Neuronal stem cell (in vitro differentiated cells): ENCODE results near the gene SGPP2.

Experiments
- DNase-seq: peaks from one replicate; pipeline ENCODE4 v3.0.0-alpha.2; 2013; ENCODE audit warnings: low spot score
- H2AFZ ChIP-seq: one replicate; pipeline ENCODE4 v1.6.1; 2013; ENCODE audit warnings: mild to moderate bottlenecking, low read length, inconsistent platforms
- H2AK5ac ChIP-seq: 2 replicates; pipeline ENCODE4 v1.6.1; 2013; ENCODE audit warnings: low read depth, mild to moderate bottlenecking, inconsistent platforms, low read length, moderate library complexity, mixed read lengths
- H2BK120ac ChIP-seq: 2 replicates; pipeline ENCODE4 v1.6.1; 2013; ENCODE audit warnings: low read depth, mild to moderate bottlenecking, inconsistent platforms, low read length, moderate library complexity, mixed read lengths
- H2BK12ac ChIP-seq: one replicate; pipeline ENCODE4 v1.6.1; 2013; ENCODE audit warnings: low read length, inconsistent platforms
- H2BK15ac ChIP-seq: 2 replicates; pipeline ENCODE4 v1.6.1; 2013; ENCODE audit warnings: mild to moderate bottlenecking, low read length, inconsistent platforms, mixed read lengths
- H2BK5ac ChIP-seq: one replicate; pipeline ENCODE4 v1.6.1; 2013; ENCODE audit warnings: inconsistent platforms, mild to moderate bottlenecking, low read length, moderate library complexity
- H3K14ac ChIP-seq: one replicate; pipeline ENCODE4 v1.6.1; 2013; ENCODE audit warnings: low read length, inconsistent platforms
- H3K18ac ChIP-seq: 2 replicates; pipeline ENCODE4 v1.6.1; 2013; ENCODE audit warnings: low read length, inconsistent platforms
- H3K23ac ChIP-seq: 2 replicates; pipeline ENCODE4 v1.6.1; 2013; ENCODE audit warnings: low read depth, mild to moderate bottlenecking, mixed read lengths, low read length, inconsistent platforms; ENCODE audit not compliant: poor library complexity
- H3K27ac ChIP-seq: replicated peaks from 3 replicates; pipeline ENCODE4 v1.5.1; 2013; ENCODE audit warnings: low read length, inconsistent platforms
- H3K27me3 ChIP-seq, 3 experiments: 2 replicates each; pipeline ENCODE4 v1.6.1; 2013; ENCODE audit warnings: low read length in 3 of 3, mild to moderate bottlenecking in 2 of 3, inconsistent platforms in 1 of 3, low read depth in 1 of 3, mixed read lengths in 1 of 3, moderate library complexity in 1 of 3; ENCODE audit not compliant: control insufficient read depth in 3 of 3, insufficient read depth in 3 of 3
- H3K36me3 ChIP-seq, 2 donors: replicated peaks in 1 of 2; 2 replicates each; pipeline ENCODE4 v1.6.1; 2013; ENCODE audit warnings: low read length in 2 of 2; ENCODE audit not compliant: control insufficient read depth in 2 of 2, insufficient read depth in 2 of 2
- H3K4ac ChIP-seq: 2 replicates; pipeline ENCODE4 v1.6.1; 2013; ENCODE audit warnings: inconsistent platforms, mild to moderate bottlenecking, low read length, moderate library complexity
- H3K4me1 ChIP-seq, 2 donors: 1 replicate in 1 of 2; 2 replicates in 1 of 2; pipeline ENCODE4 v1.6.1; 2013; ENCODE audit warnings: low read length in 2 of 2, low read depth in 1 of 2; ENCODE audit not compliant: control insufficient read depth in 2 of 2, insufficient read depth in 1 of 2
- H3K4me2 ChIP-seq: one replicate; pipeline ENCODE4 v1.6.1; 2013; ENCODE audit warnings: mild to moderate bottlenecking, low read length, inconsistent platforms; ENCODE audit not compliant: insufficient read depth, poor library complexity, severe bottlenecking
- H3K4me3 ChIP-seq, 2 donors: 2 replicates each; pipeline ENCODE4 v1.5.1; 2013; ENCODE audit warnings: low read length in 2 of 2, mild to moderate bottlenecking in 2 of 2, inconsistent platforms in 1 of 2, moderate library complexity in 1 of 2
- H3K79me1 ChIP-seq: one replicate; pipeline ENCODE4 v1.6.1; 2013; ENCODE audit warnings: low read depth, mild to moderate bottlenecking, inconsistent platforms, low read length, moderate library complexity
- H3K9ac ChIP-seq: one replicate; pipeline ENCODE4 v1.6.1; 2013; ENCODE audit warnings: mild to moderate bottlenecking, low read depth, low read length, inconsistent platforms; ENCODE audit not compliant: poor library complexity
- H3K9me3 ChIP-seq, 2 donors: replicated peaks in 1 of 2; 2 replicates each; pipeline versions ENCODE3 to v1.6.1; 2013; ENCODE audit warnings: low read length in 2 of 2, mild to moderate bottlenecking in 2 of 2, inconsistent platforms in 1 of 2, low read depth in 1 of 2, mixed read lengths in 1 of 2, moderate library complexity in 1 of 2; ENCODE audit not compliant: control insufficient read depth in 2 of 2, insufficient read depth in 1 of 2
- H4K8ac ChIP-seq: one replicate; pipeline ENCODE4 v1.6.1; 2013; ENCODE audit warnings: low read depth, mild to moderate bottlenecking, inconsistent platforms, low read length, moderate library complexity
- H4K91ac ChIP-seq: one replicate; pipeline ENCODE4 v1.6.1; 2013; ENCODE audit warnings: low read length, low read depth, mild to moderate bottlenecking, inconsistent platforms; ENCODE audit not compliant: poor library complexity
- WGBS, 2 donors: extraction: QIAGEN DNeasy Blood & Tissue Kit; methylation state at CpG; one replicate each; pipeline ENCODE4 v1.1.7; 2013; ENCODE audit warnings: missing lambda C conversion rate in 2 of 2, mixed read lengths in 1 of 2; ENCODE audit not compliant: insufficient read length in 2 of 2, insufficient replicate concordance in 1 of 2; ENCODE audit errors: extremely low coverage in 2 of 2; 5-methylcytosine and 5-hydroxymethylcytosine counted together

Gene SGPP2

DNA sequence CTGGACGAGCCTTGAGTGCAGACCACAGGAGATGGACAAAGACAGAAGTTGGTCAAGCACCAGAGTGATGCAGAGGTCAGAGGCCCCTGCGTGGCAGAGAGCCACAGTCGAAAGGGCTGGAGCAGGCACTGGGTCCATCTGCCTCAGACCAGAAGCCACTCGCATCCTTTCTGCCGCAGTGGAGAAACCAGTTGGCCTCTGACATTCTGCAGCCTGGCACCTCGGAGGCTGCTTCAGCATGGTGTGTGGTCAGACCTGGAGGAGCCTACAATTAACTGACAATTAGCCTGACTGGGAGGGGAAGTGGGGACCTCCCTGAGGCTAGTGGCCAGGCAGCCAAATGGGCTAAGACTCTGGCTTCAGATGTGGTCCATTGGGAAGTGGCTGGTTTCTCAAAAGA, 111.1 kb downstream of the SGPP2 start:
- Histone ChIP-seq H2BK12ac (no peak overlapping the region), H2AK5ac (no peak overlapping the region)
- no CpG with 5 or more reads among the region's 6 CpGs for WGBS, 2 donors

GRCh38 chr2:222538535-222538934, 114.2 kb downstream of the SGPP2 start:
- Histone ChIP-seq H3K36me3 (no peaks in the 10 kb centered on the region), H2BK120ac (no peak overlapping the region), H3K9me3 (peaks cover 0 to 7% of the 10 kb centered on the region in 2 donors), H3K4ac (no peak overlapping the region), H3K4me3 (no peak overlapping the region), H2BK15ac (no peak overlapping the region), H2BK12ac (no peak overlapping the region), H4K8ac (no peak overlapping the region), H3K4me1 (peaks cover 3 to 4% of the 10 kb centered on the region in 2 donors), H3K4me2 (no peak overlapping the region), H3K79me1 (no peaks in the 10 kb centered on the region), H2BK5ac (no peak overlapping the region), H2AK5ac (no peak overlapping the region), H3K18ac (no peak overlapping the region), H3K27ac (no peak overlapping the region), H3K9ac (no peak overlapping the region), H4K91ac (no peak overlapping the region), H2AFZ (no peak overlapping the region), H3K23ac (no peak overlapping the region), H3K27me3 (peaks cover 0 to 5% (median 0%) of the 10 kb centered on the region in 3 experiments), H3K14ac (no peak overlapping the region)
- no CpG with 5 or more reads among the region's 3 CpGs for WGBS, 2 donors
- DNase-seq: no peak

More for the DNA sequence above, 111.1 kb downstream of the SGPP2 start:
- H2BK15ac ChIP-seq: no peak overlapping the region
- peaks cover 0 to 5% (median 0%) of the 10 kb centered on the region in 3 experiments for H3K27me3 ChIP-seq
- H3K4me3 ChIP-seq: no peak overlapping the region
- no peak overlapping the region for H3K14ac ChIP-seq
- H3K4ac ChIP-seq: no peak overlapping the region
- H3K4me1 ChIP-seq: peaks cover 3 to 4% of the 10 kb centered on the region in 2 donors
- no peak overlapping the region for H3K23ac ChIP-seq
- H2AFZ ChIP-seq: peak overlapping the region; percentile 47
- DNase-seq: peak; percentile 42
- no peak overlapping the region for H3K4me2 ChIP-seq
- H3K36me3 ChIP-seq: no peaks in the 10 kb centered on the region
- no peak overlapping the region for H3K27ac ChIP-seq
- no peak overlapping the region for H3K18ac ChIP-seq
- no peaks in the 10 kb centered on the region for H3K79me1 ChIP-seq
- H3K9ac ChIP-seq: no peak overlapping the region
- H2BK5ac ChIP-seq: no peak overlapping the region
- no peak overlapping the region for H4K8ac ChIP-seq
- H2BK120ac ChIP-seq: no peak overlapping the region
- no peak overlapping the region for H4K91ac ChIP-seq
- peaks cover 1 to 7% of the 10 kb centered on the region in 2 donors for H3K9me3 ChIP-seq

- H3K27ac ChIP-seq: no peak overlapping the region
- H3K9me3 ChIP-seq: no peaks in the 10 kb centered on the region
- H2AK5ac ChIP-seq: no peak overlapping the region
- no peak overlapping the region for H2BK120ac ChIP-seq
- H3K4me3 ChIP-seq: no peak overlapping the region
- H2BK12ac ChIP-seq: no peak overlapping the region
- no peak overlapping the region for H3K4me2 ChIP-seq
- no peak overlapping the region for H3K14ac ChIP-seq
- no peak for DNase-seq
- no peak overlapping the region for H3K4ac ChIP-seq
- no peaks in the 10 kb centered on the region for H3K36me3 ChIP-seq
- H3K23ac ChIP-seq: no peak overlapping the region
- WGBS, 2 donors: no CpG with 5 or more reads among the region's 1 CpG
- no peak overlapping the region for H2BK5ac ChIP-seq
- H4K8ac ChIP-seq: no peak overlapping the region
- no peak overlapping the region for H2BK15ac ChIP-seq
- no peak overlapping the region for H4K91ac ChIP-seq
- H3K9ac ChIP-seq: no peak overlapping the region
- H3K4me1 ChIP-seq: peaks cover 10 to 33% of the 10 kb centered on the region in 2 donors
- no peaks in the 10 kb centered on the region for H3K27me3 ChIP-seq
- no peak overlapping the region for H3K18ac ChIP-seq
- no peak overlapping the region for H2AFZ ChIP-seq
- H3K79me1 ChIP-seq: no peaks in the 10 kb centered on the region
These were observed 120.3 kb downstream of the SGPP2 start for GRCh38 chr2:222544661-222545060.

GRCh38 chr2:222545823-222546795, 121.8 kb downstream of the SGPP2 start:
- Histone ChIP-seq H3K9ac (no peak overlapping the region), H2BK12ac (no peak overlapping the region), H4K91ac (no peak overlapping the region), H3K4me1 (peaks cover 10 to 33% of the 10 kb centered on the region in 2 donors), H3K4me3 (no peak overlapping the region), H2AK5ac (no peak overlapping the region), H3K4ac (no peak overlapping the region), H3K36me3 (no peaks in the 10 kb centered on the region), H2BK5ac (no peak overlapping the region), H3K79me1 (no peaks in the 10 kb centered on the region), H2BK120ac (no peak overlapping the region), H3K27me3 (no peaks in the 10 kb centered on the region), H3K18ac (no peak overlapping the region), H2AFZ (peak overlapping the region; percentile 54), H3K9me3 (no peaks in the 10 kb centered on the region), H3K4me2 (no peak overlapping the region), H4K8ac (no peak overlapping the region), H3K27ac (no peak overlapping the region), H2BK15ac (no peak overlapping the region), H3K23ac (no peak overlapping the region), H3K14ac (no peak overlapping the region)
- WGBS, 2 donors: no CpG with 5 or more reads among the region's 6 CpGs
- DNase-seq: no peak
